Measurements from ENCODE around the gene ASB14.

- TF ChIP-seq CTCF (IDR thresholded peaks at IDR 0.05; ENCODE audit: low read length) = no peak
- no peak for TF ChIP-seq EZH2 (IDR thresholded peaks at IDR 0.05; ENCODE audit: borderline replicate concordance, low read length)
Measured at GRCh38 chr3:57281715-57282114, 10.8 kb downstream of the ASB14 start.
